AG04450 (cell line): ENCODE results near the gene NHS. TPM values are rescaled to one million over a fixed set of nuclear protein-coding genes. Genes with fewer than 3 reads are reported as not detected.

Experiments used
- CTCF ChIA-PET: fragments of 300-600, 350-600 bp; formaldehyde crosslinking; extraction: SDS; loops from one replicate; lab custom pipeline; 2022; ENCODE audit warnings: antibody characterized with exemption, inconsistent platforms; lab: Charles Lee
- POLR2A ChIA-PET: fragments of 350-600 bp; formaldehyde crosslinking; extraction: SDS; loops from one replicate; lab custom pipeline; 2021; ENCODE audit warnings: antibody characterized with exemption, inconsistent platforms; lab: Yijun Ruan, JAX
- DNase-seq: peaks from one replicate; pipeline ENCODE4 v3.0.0-alpha.2; 2011; ENCODE audit warnings: low read depth, low spot score
- H3K27ac ChIP-seq: one replicate; pipeline ENCODE4 v1.5.1; 2012; ENCODE audit warnings: low read depth, low read length, control low read depth
- H3K27me3 ChIP-seq: one replicate; pipeline ENCODE4 v1.6.0; 2012; ENCODE audit warnings: low read length; ENCODE audit not compliant: control insufficient read depth, insufficient read depth
- H3K4me3 ChIP-seq: 2 replicates; pipeline ENCODE4 v1.5.1; 2011; ENCODE audit warnings: mild to moderate bottlenecking, low read depth, low read length, control low read depth
- H3K9me3 ChIP-seq: 2 replicates; pipeline ENCODE4 v1.5.1; 2012; ENCODE audit warnings: low read length; ENCODE audit not compliant: control insufficient read depth, insufficient read depth
- CTCF ChIP-seq: IDR thresholded peaks from 2 replicates; pipeline ENCODE4 v1.5.1; 2011; ENCODE audit warnings: low read depth, low read length, control low read depth, inconsistent platforms
- polyA plus RNA-seq: library from polyadenylated mRNA; depleted of rRNA; stranded (reverse); fragments of >200 nt; gene quantifications from 2 replicates; pipeline ENCODE4 v1.2.3, GENCODE V29; 2011

Gene NHS
- polyA plus RNA-seq, 1 experiment: 2.0 TPM

GRCh38 chrX:17553469-17553868 lies 178.5 kb downstream of the NHS start:
- no peak overlapping the region for H3K4me3 ChIP-seq
- POLR2A ChIA-PET: no interaction called here
- no peaks in the 10 kb centered on the region for H3K9me3 ChIP-seq
- CTCF ChIA-PET: no interaction called here
- DNase-seq: no peak
- H3K27me3 ChIP-seq: no peaks in the 10 kb centered on the region
- H3K27ac ChIP-seq: no peak overlapping the region
- no peak for TF ChIP-seq CTCF

DNA sequence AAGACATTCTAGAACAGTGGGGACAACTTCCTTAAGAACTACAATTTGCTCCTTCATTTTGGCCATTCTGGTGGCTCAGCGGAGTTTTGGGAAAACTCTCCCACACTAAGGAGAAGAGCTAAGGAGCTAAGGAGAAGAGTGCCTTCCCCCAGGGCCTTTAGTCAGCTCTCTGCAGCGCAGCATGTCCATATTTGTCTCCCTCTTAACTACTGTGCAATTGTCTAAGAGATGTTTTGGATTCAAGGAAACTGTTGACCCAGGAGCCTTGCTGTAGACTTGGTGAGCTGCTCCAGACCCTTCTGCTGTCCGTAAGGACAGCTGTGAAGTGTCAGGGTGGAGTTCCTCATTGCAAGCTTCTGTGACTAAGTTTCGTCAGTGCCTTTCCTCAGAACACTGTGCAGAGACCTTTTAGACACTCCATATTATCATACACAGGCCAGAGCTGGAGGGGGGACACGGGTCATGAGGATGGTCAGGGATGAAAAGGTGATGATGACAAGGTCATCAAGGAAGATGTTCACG lies 179.0 kb downstream of the NHS start:
- DNase-seq: no peak
- Histone ChIP-seq H3K9me3 (no peaks in the 10 kb centered on the region), H3K27ac (no peak overlapping the region), H3K27me3 (no peaks in the 10 kb centered on the region), H3K4me3 (no peak overlapping the region)
- ChIA-PET POLR2A (no interaction called here), CTCF (no interaction called here)
- TF ChIP-seq CTCF: no peak

DNA sequence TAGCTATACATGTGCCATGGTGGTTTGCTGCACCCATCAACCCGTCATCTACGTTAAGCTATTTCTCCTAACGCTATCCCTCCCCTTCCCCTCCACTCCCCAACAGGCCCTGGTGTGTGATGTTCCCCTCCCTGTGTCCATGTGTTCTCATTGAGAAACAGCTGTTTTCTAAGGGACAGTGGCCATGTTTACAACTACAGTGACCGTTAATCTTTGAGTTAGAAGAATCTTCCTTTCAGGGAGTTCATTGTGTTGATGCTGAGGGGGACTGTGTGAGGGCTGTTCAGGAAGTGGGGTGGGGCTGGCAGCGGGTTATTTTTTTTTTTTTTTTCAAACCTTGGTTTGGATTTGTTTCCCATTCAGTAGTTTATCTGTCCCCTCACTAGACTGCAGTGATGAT lies 179.9 kb downstream of the NHS start:
- H3K4me3 ChIP-seq: no peak overlapping the region
- ChIA-PET CTCF (no interaction called here), POLR2A (no interaction called here)
- no peak for TF ChIP-seq CTCF
- H3K27ac ChIP-seq: no peak overlapping the region
- no peak for DNase-seq
- H3K9me3 ChIP-seq: no peaks in the 10 kb centered on the region
- no peaks in the 10 kb centered on the region for H3K27me3 ChIP-seq

- ChIA-PET POLR2A (interaction anchor here (0.9 kb wide), 1 partner anchor 8 kb away, joined by 3 read pairs; no protein-coding TSS in a partner anchor), CTCF (no interaction called here)
- no peak for DNase-seq
- no peak overlapping the region for H3K4me3 ChIP-seq
- no peak overlapping the region for H3K27ac ChIP-seq
- H3K9me3 ChIP-seq: no peaks in the 10 kb centered on the region
- H3K27me3 ChIP-seq: no peaks in the 10 kb centered on the region
- no peak for TF ChIP-seq CTCF
Measured at GRCh38 chrX:17555846-17556245, 180.8 kb downstream of the NHS start.

DNA sequence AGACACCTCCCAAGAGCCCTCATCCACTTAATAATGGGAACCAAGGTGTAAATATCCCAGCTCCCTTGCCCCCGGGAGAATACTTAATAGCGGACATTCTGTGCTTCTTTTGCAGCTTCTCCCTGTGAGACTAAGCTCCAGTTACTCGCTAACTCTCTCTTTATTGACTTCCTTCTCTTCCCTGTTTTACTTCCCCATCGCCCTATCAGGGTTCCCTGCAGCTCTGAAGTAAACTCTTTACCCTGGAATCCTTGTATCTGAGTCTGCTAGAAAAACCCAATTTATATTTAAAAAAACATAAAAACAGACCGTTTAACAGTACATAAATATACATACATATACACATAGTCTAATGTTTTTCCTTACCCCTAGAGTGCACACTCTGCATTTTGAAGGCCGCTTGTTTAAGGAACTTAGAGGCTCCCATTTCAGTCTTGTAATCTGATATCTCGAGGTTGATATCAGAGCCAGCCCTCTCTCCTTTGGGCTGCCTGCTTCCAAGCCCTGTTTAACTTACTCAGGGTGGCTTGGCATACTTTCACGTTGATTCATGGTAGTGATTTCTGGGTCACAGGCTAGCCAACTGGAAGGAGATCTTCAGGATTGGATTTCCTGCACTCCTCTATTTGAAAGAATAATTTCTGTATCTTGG lies 184.9 kb downstream of the NHS start:
- DNase-seq: peak; percentile 73
- POLR2A ChIA-PET: no interaction called here
- Histone ChIP-seq H3K27me3 (no peaks in the 10 kb centered on the region), H3K4me3 (no peak overlapping the region), H3K27ac (peak overlapping the region; percentile 52), H3K9me3 (no peaks in the 10 kb centered on the region)
- CTCF ChIA-PET: no interaction called here
- peak; percentile 15; the same call in 1 of the 2 replicates for TF ChIP-seq CTCF
